ENCODE measurements around the gene DHRS7.
"Not testable (repeated sequence)": the region's sequence is repeated elsewhere in the genome, so short reads cannot be mapped to it uniquely, and the experiment has no call there.

The DHRS7 gene

DNA sequence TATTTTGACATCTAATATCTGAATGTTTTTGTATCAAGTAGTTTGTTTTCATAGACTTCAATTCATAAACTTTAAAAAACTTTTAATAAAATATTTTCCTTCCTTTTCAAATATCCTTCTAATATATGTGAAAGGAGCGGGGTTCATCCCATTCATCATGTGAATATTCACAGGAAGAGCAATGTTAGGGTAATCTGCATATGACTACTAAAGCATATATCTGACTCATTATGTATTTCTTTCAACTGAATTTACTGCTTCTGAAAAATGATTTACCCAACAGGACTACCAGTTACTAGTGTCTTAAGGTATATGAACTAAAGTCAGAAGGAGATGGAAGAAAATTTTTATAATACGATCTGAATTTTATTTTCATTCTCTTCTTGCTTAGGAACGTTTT, 30.5 kb downstream of the DHRS7 start:
- DNase-seq (ENCODE audit: low spot score): no peak

DNA sequence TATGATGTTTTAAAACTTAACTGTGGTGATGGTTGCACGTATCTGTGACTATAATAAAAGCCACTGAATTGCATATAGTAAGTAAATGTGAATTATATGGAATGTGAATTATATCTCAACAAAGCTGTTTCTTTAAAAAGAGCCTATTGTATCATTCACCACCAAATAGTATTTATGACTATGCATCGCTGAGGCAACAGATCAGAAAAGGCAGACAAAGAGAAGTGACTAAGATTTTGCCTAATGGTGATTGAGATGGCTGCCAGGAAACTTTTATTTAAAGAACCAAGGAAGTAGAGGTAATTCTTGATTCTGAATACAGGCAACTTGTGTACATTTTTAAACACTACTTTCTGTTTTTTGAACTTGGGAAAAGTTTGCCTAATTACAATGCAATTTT, 31.7 kb downstream of the DHRS7 start:
- DNase-seq (ENCODE audit: low spot score): no peak

DNA sequence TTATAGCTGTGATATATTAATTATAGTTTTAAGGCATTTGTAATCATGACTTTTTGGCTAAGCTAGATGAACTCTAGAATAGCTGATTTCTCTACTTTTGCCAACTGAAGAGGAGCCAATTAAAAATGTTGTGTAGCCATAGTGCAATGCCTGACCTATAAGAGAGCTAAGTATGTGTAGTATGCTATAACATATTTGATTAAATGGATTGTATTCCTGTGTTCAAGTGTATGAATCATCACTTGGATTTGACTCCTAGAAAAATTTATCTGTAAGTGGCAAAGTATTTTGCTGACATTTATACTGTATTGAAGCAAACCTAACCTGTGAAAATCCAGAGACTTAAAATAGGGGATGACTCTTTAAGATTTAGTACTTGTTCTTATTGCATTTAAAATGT, 39.3 kb downstream of the DHRS7 start:
- DNase-seq (ENCODE audit: low spot score): no peak

DNA sequence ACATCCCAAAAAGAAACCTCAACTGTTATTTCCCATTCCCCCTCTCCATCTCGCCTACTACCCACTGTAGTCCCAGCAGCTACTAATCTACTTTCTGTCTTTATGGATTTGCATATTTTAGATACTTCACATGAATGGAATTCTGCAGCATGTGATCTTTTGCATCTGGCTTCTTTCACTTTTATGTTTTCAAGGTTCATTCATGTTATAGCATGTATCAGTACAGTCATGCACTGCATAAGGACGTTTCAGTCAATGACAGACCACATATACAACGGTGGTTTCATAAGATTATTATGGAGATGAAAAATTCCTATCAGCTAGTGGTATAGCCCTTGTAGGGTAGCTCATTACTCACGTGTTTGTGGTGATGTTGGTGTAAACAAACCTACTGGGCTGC, 49.0 kb downstream of the DHRS7 start:
- DNase-seq (ENCODE audit: low spot score): no peak

DNA sequence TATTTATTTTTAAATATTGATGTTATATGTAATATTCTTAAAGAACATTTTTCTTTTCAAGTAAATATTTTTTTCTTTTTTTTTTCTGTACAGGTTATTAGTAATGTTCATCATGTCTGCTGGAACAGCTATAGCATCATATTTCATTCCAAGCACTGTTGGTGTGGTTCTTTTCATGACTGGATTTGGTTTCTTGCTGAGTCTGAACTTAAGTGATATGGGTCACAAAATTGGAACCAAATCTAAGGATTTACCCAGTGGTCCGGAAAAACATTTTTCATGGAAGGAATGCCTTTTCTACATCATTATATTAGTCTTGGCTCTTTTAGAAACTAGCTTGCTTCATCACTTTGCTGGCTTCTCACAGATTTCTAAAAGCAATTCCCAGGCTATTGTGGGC, 50.3 kb downstream of the DHRS7 start:
- no peak for DNase-seq (ENCODE audit: low spot score)

DNA sequence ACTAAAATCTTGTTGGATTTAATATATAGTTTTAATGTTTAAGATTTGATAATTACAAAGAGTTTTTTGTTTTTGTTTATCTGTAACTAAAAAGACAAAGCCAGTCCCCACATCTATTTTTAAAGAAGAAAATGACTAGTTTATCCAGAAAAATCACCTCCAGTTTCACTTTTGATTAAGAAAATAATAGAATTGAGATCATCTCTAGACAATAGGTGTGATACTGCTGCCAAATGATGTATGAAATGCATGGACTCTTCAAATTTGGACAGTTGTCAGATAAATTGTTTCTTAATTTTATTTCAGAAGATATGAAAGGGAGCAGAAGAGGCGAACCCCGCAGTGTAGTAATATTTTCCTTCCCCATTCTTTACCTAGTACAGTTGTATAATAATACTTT, 53.5 kb downstream of the DHRS7 start:
- no peak for DNase-seq (ENCODE audit: low spot score)

DNA sequence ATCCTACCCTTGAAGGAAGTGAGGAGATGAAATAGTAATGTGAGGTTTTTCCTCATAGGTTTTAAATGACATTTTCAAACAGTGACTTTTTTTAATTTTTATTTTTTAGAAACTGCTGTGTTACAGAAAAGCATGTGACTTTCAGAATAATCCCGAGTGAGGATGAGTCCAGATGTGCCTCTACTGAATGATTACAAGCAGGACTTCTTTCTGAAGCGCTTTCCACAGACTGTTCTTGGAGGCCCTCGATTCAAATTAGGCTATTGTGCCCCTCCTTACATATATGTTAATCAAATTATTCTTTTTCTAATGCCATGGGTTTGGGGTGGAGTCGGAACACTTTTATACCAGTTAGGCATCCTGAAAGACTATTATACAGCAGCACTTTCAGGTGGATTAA, 57.7 kb downstream of the DHRS7 start:
- DNase-seq (ENCODE audit: low spot score): no peak

DNA sequence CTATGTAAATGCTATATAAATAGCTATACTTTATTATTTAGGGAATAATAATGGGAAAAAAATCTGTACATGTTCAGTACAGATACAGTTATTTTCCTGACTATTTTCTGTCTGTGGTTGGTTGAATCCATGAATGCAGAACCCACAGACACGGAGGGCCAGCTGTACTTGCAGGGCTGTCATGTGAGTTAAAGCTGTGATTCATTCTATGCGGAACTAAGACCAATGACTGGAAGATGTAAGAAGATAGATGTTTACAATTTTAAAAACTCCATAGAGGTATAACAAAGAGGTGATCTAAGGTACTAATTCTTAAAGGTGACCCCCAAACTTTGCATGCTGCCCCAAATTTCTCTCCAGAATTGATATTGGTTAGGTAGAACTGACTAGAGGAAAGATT, 58.9 kb downstream of the DHRS7 start:
- no peak for DNase-seq (ENCODE audit: low spot score)

DNA sequence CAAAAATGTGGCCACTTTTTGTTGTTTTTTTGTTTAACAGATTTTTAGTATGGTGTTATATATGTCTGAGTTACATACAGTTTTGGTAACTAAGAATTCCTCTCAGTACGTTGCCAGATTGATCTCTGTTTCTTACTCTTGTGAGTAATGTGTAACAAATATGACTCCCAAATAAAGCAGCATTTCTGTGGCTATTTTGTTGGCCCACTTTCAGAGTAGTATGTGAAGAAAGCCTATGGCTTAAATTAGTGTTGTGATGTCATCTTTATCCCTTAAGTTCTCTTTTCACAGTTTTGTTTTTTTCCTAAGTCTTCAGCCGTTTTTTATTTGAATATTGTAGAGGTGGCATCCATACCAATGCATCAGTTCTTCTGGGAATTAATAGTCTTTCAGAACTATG, 62.8 kb downstream of the DHRS7 start:
- no peak for DNase-seq (ENCODE audit: low spot score)

DNA sequence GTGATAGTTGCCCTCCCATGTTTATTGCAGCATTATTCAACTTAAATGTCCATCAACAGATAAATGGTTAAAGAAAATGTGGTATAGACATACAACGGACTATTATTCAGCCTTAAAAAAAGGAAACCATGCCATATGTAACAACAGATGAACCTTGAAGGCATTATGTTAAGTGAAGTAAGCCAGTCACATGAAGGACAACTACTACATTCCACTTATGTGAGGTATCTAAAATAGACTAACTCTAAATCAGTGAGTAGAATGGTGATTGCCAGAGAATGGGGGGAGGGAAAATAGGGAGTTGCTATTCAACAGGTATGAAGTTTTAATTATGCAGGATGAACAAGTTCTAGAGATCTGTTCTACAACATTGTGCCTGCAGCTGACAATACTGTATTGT, 63.4 kb downstream of the DHRS7 start:
- DNase-seq (ENCODE audit: low spot score): no peak

DNA sequence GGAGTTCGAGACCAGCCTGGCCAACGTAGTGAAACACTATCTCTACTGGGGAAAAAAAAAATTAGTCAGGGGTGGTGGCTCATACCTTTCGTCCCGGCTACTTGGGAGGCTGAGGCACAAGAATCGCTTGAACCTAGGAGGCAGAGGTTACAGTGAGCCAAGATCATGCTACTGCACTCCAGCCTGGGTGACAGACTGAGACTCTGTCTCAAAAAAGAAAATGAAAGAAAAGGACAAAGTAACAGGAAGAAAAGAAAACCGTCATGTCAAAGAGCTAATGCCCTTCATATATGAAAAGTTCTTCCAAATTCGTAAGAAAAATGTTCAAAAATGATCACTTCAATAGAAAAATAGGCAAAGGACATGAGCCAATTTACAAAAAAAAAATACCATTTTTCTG, 65.3 kb downstream of the DHRS7 start:
- DNase-seq (ENCODE audit: low spot score): not testable (repeated sequence)

DNA sequence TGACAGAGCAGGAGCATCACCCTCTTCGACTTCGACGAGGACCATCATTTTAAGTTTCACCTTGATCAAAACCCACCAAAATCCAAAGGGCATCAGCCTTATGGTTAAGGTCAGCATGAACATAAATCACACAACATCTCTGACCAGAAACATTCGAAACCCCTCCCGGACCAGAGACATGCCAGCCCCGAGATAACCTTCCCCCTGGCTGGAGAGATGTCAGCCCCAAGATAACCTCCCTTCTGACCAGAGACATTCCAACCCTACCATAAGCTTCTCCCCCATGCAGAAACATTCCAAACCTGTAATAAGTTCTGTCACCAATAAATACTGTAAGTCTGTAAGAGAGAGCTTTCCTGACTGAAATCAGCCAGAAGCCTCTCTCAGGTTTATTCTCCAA, 67.2 kb downstream of the DHRS7 start:
- no peak for DNase-seq (ENCODE audit: low spot score)

DNA sequence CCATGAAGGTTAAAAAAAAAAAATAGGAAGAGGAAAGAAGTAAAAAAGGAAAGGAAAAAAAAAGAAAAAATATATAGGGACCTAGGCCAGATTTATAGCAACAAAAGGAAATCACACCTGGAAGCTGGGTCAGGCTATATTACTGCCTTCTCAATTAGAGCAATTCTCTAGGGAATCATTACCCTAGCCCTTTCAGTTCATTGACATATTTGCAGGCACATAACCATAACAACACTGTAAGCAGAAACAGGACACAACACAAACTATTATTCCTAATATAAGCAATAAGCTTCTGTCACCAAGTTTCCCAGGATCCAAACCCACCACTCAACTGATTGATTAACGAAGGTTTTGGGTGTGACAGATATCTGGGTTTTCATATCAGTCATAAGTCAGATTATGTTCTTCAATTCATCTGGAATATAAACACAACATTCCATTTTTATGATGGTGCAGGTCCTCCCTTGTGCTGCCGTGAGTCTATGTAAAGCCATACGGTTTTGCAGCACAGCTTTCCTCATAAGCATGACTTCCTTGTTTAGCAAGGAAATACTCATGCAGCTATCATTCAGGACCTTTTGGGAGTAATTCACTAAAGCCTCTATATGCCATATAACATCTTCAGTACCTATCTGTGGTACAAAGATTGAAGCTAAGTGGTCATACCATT, 69.3 kb downstream of the DHRS7 start:
- DNase-seq (ENCODE audit: low spot score): no peak

DNA sequence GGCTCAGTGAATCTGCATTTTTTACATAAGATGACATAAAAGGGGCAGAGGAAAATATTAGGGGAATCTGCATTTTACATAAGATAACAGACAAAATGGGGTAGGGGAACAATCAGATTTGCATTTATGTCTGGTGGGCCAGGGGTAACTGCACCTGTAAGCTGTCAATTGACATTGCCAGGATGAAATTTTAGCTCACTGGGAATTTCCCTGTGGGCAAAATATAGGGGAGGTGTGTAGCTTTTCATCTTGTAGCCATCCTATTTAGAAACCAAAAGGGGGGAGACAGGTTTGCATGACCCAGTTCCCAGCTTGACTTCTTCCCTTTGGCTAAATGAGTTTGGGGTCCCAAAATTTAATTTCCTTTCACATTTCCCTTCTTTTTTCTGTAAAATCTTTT, 70.0 kb downstream of the DHRS7 start:
- no peak for DNase-seq (ENCODE audit: low spot score)

DNA sequence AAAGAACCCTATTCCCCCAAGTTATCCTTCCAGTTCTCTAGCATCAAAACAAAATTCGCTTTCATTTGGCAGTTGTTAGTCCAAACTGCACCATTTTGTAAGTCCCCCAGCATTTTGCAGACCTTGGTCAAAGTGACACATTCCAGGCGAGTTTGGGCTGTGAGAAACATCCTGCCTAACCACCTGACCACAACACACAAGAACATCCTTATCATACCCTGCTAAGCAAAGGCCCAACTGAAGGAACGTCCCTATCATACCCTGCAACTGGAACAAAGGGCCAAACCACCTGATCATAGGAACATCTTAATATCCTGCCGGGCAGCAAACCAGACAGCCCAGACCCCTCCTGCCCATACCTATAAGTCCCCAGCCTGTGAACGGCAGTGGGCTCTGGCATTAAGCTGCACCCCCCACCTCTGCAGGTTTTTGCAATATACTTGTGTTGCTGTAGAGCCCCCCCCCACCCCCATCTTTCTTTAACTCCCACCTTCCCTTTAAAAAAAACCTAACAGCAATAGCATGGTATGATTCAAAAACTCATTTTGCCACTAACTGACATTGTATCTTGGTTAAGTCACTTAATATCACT, 70.8 kb downstream of the DHRS7 start:
- no peak for DNase-seq (ENCODE audit: low spot score)
